DMS114 treated with DMSO at 0.1 percent for 48 hours (cell line): ENCODE results near the gene SH3RF1.

ENCODE experiments used
- DNase-seq: peaks from one replicate; lab custom pipeline; 2025; ENCODE audit not compliant: unreplicated experiment; lab: John Stamatoyannopoulos, UW

Gene SH3RF1

DNA sequence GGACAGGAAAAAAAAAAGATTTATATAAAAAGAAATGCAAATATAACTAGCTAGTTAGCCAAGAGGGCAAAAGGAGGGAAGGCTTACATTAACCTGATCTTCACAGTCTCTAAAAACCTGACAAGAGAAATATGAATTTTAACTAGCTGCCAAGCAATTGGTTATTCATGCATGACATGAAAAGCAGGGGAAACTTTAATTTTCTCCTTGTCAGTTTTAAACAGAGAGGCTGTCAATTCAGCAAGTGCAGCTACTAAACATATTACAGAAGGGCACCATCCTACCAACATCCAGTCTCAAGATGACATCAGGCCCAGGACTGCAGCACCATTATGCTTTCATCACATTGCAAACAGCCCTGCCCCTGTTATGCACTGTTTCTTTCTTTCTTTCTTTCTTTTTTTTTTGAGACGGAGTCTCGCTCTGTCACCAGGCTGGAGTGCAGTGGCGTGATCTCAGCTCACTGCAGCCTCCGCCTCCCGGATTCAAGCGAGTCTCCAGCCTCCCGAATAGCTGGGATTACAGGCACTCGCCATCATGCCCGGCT, 221.8 kb downstream of the SH3RF1 start:
- DNase-seq, result no peak

- no peak for DNase-seq
These were observed 222.8 kb downstream of the SH3RF1 start for GRCh38 chr4:169047956-169048355.

GRCh38 chr4:169045862-169046584, 224.7 kb downstream of the SH3RF1 start:
- DNase-seq, result no peak

DNA sequence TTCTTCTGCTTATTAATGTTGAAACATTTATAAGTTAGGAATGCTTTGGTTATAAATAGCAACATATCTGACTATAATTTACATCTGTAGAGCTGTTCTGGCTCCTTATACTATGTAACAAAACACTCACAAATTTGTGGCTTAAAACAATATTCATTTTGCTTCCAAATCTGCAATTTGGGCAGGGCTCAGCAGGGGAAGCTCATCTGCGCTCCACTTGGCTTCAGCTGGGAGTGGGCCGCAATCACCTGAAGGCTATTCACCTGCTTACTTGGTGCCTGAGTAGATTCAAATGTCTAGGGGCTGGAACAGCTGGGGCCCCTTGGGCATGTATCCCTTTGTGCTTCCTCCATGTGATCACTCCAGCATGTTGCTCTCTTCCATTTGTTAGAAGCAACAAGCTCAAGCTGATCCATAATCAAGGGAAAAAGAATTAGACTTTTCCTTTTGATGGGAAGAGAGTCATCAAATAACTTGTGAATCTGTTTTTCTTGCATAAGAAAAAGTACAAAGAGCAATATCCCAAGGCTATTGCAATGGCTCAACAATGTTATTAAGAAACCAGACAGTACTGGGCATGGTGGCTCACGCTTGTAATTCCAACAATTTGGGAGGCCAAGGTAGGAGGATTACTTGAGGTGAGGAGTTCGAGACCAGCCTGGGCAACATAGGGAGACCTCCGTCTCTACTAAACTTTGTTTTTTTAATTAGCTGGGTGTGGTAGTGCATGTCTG, 225.9 kb downstream of the SH3RF1 start:
- DNase-seq, result no peak
